GM23248 (cell line): ENCODE results near the gene KRT79. TPM values are rescaled to one million over a fixed set of nuclear protein-coding genes. Genes with fewer than 3 reads are reported as not detected.

Experiments
- DNase-seq: peaks from one replicate; pipeline ENCODE4 v3.0.0-alpha.2; 2015
- H2AFZ ChIP-seq: fragments of 200-600 bp; sonication (generic); 2 replicates; pipeline ENCODE4 v1.6.1; 2016; ENCODE audit warnings: antibody characterized with exemption
- H3F3A ChIP-seq: fragments of 200-600 bp; sonication (generic); 2 replicates; pipeline ENCODE4 v1.6.1; 2016; ENCODE audit warnings: mild to moderate bottlenecking, antibody characterized with exemption, mixed run types; ENCODE audit not compliant: insufficient read depth
- H3K27ac ChIP-seq: fragments of 200-600 bp; sonication (generic); 2 replicates; pipeline ENCODE4 v1.5.1; 2016; ENCODE audit warnings: mild to moderate bottlenecking
- H3K27me3 ChIP-seq: fragments of 200-600 bp; sonication (generic); replicated peaks from 2 replicates; pipeline ENCODE4 v1.6.1; 2016; ENCODE audit warnings: mild to moderate bottlenecking; ENCODE audit not compliant: insufficient read depth
- H3K36me3 ChIP-seq: fragments of 200-600 bp; sonication (generic); 2 replicates; pipeline ENCODE4 v1.6.1; 2016; ENCODE audit warnings: low read depth, mild to moderate bottlenecking
- H3K4me1 ChIP-seq: fragments of 200-600 bp; sonication (generic); 2 replicates; pipeline ENCODE4 v1.6.1; 2016; ENCODE audit warnings: mild to moderate bottlenecking; ENCODE audit not compliant: insufficient read depth
- H3K4me2 ChIP-seq: fragments of 200-600 bp; sonication (generic); one replicate; pipeline ENCODE4 v1.6.1; 2016; ENCODE audit warnings: mild to moderate bottlenecking; ENCODE audit not compliant: unreplicated experiment
- H3K4me3 ChIP-seq: fragments of 200-600 bp; sonication (generic); 2 replicates; pipeline ENCODE4 v1.5.1; 2016; ENCODE audit warnings: mild to moderate bottlenecking
- H3K79me2 ChIP-seq: fragments of 200-600 bp; sonication (generic); 2 replicates; pipeline ENCODE4 v1.6.1; 2016; ENCODE audit warnings: mild to moderate bottlenecking; ENCODE audit not compliant: insufficient read depth
- H3K9ac ChIP-seq: fragments of 200-600 bp; sonication (generic); 2 replicates; pipeline ENCODE4 v1.6.1; 2016; ENCODE audit warnings: mild to moderate bottlenecking
- H3K9me2 ChIP-seq: fragments of 200-600 bp; sonication (generic); 2 replicates; pipeline ENCODE4 v1.6.1; 2016; ENCODE audit warnings: mixed run types, mild to moderate bottlenecking, moderate library complexity; ENCODE audit not compliant: insufficient read depth
- H3K9me3 ChIP-seq: fragments of 200-600 bp; sonication (generic); one replicate; pipeline ENCODE4 v1.6.1; 2017; ENCODE audit warnings: low read depth
- H4K20me1 ChIP-seq: fragments of 200-600 bp; sonication (generic); 2 replicates; pipeline ENCODE4 v1.6.0; 2016; ENCODE audit not compliant: insufficient read depth
- EZH2 ChIP-seq: fragments of 200-600 bp; sonication (generic); IDR thresholded peaks from 2 replicates; pipeline ENCODE4 v1.6.1; 2018; ENCODE audit warnings: antibody characterized with exemption, mild to moderate bottlenecking; ENCODE audit not compliant: insufficient read depth, poor library complexity, severe bottlenecking
- EZH2phosphoT487 ChIP-seq: fragments of 200-600 bp; sonication (generic); IDR thresholded peaks from 2 replicates; pipeline ENCODE4 v1.6.1; 2018; ENCODE audit warnings: antibody characterized with exemption, moderate library complexity, mild to moderate bottlenecking, low read depth; ENCODE audit not compliant: insufficient read depth
- WGBS, 2 experiments: methylation state at CpG; one replicate each; pipeline ENCODE4 v1.1.6; 2015 to 2017; ENCODE audit warnings: low lambda C conversion rate in 2 of 2, low coverage in 1 of 2; ENCODE audit errors: missing lambda C conversion rate in 2 of 2; 5-methylcytosine and 5-hydroxymethylcytosine counted together
- in situ Hi-C: fragments of 300-500 bp; cut with MboI; formaldehyde crosslinking; loops from 2 replicates; pipeline ENCODE4 v1.15.0; 2020
- polyA plus RNA-seq: library from polyadenylated mRNA; unstranded; fragments of >200 nt; fragmentation: Nextera tagmentation; extraction: Ambion mirVana; gene quantifications from 2 replicates; pipeline ENCODE4 v1.2.1, GENCODE V29; 2016
- total RNA-seq: library from RNA; depleted of rRNA; stranded (reverse); fragments of >200 nt; shearing (Covaris generic); gene quantifications from 2 replicates; pipeline ENCODE4 v1.2.3, GENCODE V29; 2014

The KRT79 gene
- total and polyA plus RNA-seq, 2 experiments from 2014 or later: 0.15 TPM; not detected in 1

DNA sequence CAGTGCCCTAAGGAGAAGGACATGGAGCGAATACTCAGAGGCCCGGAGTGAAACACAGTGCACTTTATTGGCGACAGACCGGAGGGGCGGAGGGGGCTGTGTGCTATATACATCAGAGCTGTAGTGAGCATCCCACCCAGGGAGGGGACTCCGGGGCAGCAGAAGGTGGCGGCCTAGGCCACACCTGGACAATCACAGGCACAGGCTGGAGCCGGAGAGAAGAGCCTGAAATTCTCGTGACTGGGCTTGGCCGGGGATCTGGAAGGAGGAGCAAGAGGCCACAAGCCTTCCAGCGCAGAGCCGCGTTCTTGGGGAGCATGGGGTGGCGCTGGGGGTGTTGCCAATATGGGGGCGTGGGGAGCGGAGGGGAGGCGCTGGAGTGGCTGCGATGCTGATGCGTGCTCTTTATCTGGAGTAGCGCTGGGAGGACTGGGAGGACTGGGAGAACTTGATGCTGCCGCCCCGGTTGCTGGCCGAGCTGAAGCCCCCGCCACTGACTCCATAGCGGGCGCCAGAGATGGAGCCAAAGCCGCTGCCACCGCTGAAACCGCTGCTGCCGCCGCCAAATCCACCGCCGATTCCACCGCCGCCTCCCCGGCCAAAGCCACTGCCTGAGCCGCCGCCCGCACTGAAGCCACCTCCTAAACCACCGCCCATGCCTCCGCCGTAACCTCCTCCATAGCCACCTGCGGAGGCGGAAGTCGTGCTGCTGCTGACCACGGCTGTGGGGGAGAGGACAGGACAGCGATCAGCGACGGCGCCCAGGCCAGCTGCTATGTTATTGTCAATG lies 44.3 kb downstream of the KRT79 start:
- Histone ChIP-seq H3K27me3 (peaks cover 61% of the 10 kb centered on the region), H3K36me3 (no peaks in the 10 kb centered on the region), H3F3A (no peaks in the 10 kb centered on the region), H3K9ac (no peak overlapping the region), H3K4me3 (no peak overlapping the region), H3K4me2 (peak overlapping the region; percentile 43), H3K9me3 (no peaks in the 10 kb centered on the region), H3K9me2 (no peaks in the 10 kb centered on the region), H3K27ac (no peak overlapping the region), H3K79me2 (no peaks in the 10 kb centered on the region), H2AFZ (no peak overlapping the region), H4K20me1 (no peaks in the 10 kb centered on the region), H3K4me1 (peaks cover 8% of the 10 kb centered on the region)
- in situ Hi-C loops: no loop called here
- DNase-seq: peak; percentile 28
- no peak for TF ChIP-seq EZH2phosphoT487
- WGBS, 2 experiments: 16 to 20% methylated on average over 46 of the region's 50 CpGs

DNA sequence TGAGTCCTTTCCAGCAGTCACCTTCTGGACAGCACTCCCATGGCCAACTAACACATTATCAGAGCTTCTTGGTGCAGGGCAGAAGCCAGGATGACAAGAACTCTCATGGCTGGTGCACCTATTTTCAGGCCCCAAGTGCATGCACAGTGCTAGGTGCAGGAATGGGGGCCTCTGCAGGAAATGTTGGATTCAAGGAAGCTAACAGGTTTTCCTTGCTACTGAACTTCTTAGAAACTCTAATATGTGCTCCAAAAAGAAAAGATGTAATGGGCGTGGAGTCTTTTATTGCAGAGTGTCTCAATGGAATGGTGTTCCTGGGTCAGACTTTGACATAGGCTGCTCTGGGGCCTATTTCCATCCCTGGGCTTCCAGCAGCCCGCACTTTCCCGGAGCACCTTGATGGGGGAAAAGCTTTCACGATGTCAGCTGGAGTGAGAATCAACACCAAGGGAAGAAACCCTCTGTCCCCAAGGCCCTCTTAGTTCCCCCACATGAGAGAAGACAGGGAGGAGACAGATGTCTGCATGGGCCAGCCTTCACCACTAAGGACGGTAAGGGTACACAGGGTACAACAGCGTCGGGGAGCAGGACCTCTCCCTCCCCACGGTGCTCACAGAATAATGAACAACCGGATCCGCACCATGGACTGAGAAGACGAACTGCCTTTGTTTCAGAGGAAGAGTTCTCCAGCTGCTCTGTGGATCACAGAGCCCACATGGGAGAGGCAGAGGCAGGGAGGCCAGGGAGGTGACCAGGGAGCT lies 45.1 kb downstream of the KRT79 start:
- H3K9me3 ChIP-seq: no peaks in the 10 kb centered on the region
- H3K9ac ChIP-seq: no peak overlapping the region
- H3K27ac ChIP-seq: no peak overlapping the region
- in situ Hi-C loops: no loop called here
- no peak for TF ChIP-seq EZH2
- TF ChIP-seq EZH2phosphoT487: no peak
- 0 out of 2 replicates have a peak, but pooled peaks cover under 1% of the 10 kb centered on the region for H3K4me1 ChIP-seq
- H3K4me3 ChIP-seq: no peak overlapping the region
- no peaks in the 10 kb centered on the region for H3K36me3 ChIP-seq
- H2AFZ ChIP-seq: no peak overlapping the region
- H3F3A ChIP-seq: no peaks in the 10 kb centered on the region
- H3K79me2 ChIP-seq: no peaks in the 10 kb centered on the region
- H3K4me2 ChIP-seq: no peak overlapping the region
- H3K9me2 ChIP-seq: no peaks in the 10 kb centered on the region
- no peaks in the 10 kb centered on the region for H4K20me1 ChIP-seq
- no peak for DNase-seq
- peaks cover 63% of the 10 kb centered on the region for H3K27me3 ChIP-seq
- 79 to 84% methylated on average over 11 of the region's 11 CpGs for WGBS, 2 experiments

DNA sequence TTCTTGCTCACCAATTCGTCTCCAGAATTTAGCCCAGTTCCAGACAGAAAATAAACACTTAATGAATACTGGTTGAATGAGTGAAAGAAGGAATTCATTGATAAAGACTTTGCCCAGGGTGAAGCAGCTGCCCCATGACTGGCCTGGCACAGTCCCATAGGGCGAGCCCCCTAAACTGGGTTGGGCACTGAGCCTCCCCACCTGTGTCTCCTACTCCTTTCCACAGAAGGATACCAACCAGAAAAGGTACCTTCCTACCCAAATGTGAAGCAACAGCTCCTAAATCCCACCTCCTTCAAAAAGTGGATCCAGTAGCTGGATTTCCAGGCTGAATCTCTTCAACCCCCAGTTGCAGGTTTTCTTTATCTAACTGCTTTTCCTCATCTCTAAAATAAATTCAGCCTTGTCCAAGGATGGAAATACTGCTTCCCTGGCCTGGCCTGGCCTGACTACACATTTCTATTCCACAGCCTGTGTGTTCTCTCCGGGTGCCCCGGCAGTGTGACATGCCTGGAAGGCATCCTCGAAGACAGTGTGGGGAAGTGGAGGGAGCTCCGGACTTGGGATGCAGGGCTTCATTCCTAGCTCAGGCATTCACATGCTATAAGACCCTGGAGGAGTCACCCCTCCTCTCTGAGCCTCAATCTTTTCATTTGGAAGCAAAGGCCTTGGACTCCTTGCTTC lies 45.8 kb downstream of the KRT79 start:
- Histone ChIP-seq H4K20me1 (no peaks in the 10 kb centered on the region), H3K9me3 (no peaks in the 10 kb centered on the region), H3K4me2 (no peak overlapping the region), H3K27me3 (peaks cover 69% of the 10 kb centered on the region), H3F3A (no peaks in the 10 kb centered on the region), H3K9ac (no peak overlapping the region), H3K36me3 (no peaks in the 10 kb centered on the region), H2AFZ (no peak overlapping the region), H3K27ac (no peak overlapping the region), H3K4me1 (no peaks in the 10 kb centered on the region), H3K4me3 (no peak overlapping the region), H3K9me2 (no peaks in the 10 kb centered on the region), H3K79me2 (no peaks in the 10 kb centered on the region)
- in situ Hi-C loops: no loop called here
- no peak for TF ChIP-seq EZH2
- TF ChIP-seq EZH2phosphoT487: no peak
- DNase-seq: no peak
- 62 to 70% methylated on average over 6 of the region's 6 CpGs for WGBS, 2 experiments

DNA sequence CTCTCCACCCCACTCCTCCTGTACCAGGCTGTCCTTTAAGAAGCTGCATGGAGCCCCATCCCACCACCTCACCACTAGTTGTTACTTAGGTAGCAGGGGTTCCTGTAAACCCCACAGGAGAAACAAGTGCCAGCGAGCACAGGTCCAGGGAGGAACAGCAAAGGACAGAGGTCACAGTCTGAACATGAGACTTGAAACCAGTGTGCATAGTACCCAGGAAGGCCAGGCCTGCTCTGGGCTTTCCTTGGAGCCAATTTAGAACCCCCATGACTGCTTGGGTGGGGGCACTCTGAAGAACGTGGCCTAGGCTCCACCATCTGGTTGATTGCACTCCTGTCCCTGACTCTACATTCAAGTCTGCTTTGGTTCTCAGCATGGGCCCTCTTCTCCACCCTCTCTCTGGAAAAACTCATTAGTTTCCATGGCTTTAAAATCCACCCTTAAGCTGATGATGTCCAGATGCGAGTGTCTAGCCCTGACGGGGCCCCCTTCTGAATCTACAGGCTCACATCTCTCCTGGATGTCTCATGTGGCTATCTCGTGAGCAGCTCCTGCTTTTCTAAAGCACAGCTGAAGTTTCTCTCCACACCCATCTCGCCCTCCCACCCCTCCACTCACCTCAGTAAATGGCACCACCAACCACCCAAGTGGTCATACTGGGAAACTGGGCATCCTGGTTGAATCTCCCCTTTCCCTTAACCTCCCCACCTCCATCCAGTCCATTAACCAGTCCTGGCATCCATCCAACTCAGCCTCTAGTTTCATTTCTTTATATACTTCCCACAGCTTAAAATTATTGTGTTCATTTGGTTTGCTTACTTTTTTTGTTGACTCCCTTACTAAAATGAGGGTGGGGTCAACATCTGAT lies 46.6 kb downstream of the KRT79 start:
- no peak for DNase-seq
- no peak for TF ChIP-seq EZH2phosphoT487
- TF ChIP-seq EZH2: no peak
- 40 to 48% methylated on average over 6 of the region's 6 CpGs for WGBS, 2 experiments

More for the DNA sequence above, 46.6 kb downstream of the KRT79 start:
- no peaks in the 10 kb centered on the region for H3K79me2 ChIP-seq
- H4K20me1 ChIP-seq: no peaks in the 10 kb centered on the region
- H3K36me3 ChIP-seq: no peaks in the 10 kb centered on the region
- no peaks in the 10 kb centered on the region for H3K9me2 ChIP-seq
- H3K9me3 ChIP-seq: no peaks in the 10 kb centered on the region
- H3K9ac ChIP-seq: no peak overlapping the region
- no peak overlapping the region for H2AFZ ChIP-seq
- H3K4me3 ChIP-seq: no peak overlapping the region
- no peak overlapping the region for H3K4me2 ChIP-seq
- no peaks in the 10 kb centered on the region for H3K4me1 ChIP-seq
- H3K27ac ChIP-seq: no peak overlapping the region
- H3F3A ChIP-seq: no peaks in the 10 kb centered on the region
- in situ Hi-C loops: no loop called here
- H3K27me3 ChIP-seq: peaks cover 63% of the 10 kb centered on the region
